ENCODE data around the gene KRTAP12-3. TPM values are rescaled to one million over a fixed set of nuclear protein-coding genes. Genes with fewer than 3 reads are reported as not detected.
"Not testable (repeated sequence)": the region's sequence is repeated elsewhere in the genome, so short reads cannot be mapped to it uniquely, and the experiment has no call there.

Gene KRTAP12-3
- total RNA-seq, 2 donors from 2014 or later, result not detected

- no peak for ATAC-seq
- intact Hi-C loops (cut with DNase I), result no loop called here
- no peak for DNase-seq
These were observed 20.1 kb downstream of the KRTAP12-3 start for GRCh38 chr21:44677881-44678280.

GRCh38 chr21:44681152-44681551, 23.4 kb downstream of the KRTAP12-3 start:
- no peak for DNase-seq
- ATAC-seq, result no peak

GRCh38 chr21:44681861-44682579, 24.3 kb downstream of the KRTAP12-3 start, which contains the start of gene KRTAP12-1:
KRTAP12-1 (minus strand) TSS chr21:44682163; CDS start chr21:44682123, 40 bp downstream.
- intact Hi-C loops (cut with DNase I), result no loop called here
- peak; percentile 25 to 63 for ATAC-seq
- DNase-seq, result no peak

More at GRCh38 chr21:44681152-44681551, 23.4 kb downstream of the KRTAP12-3 start:
- intact Hi-C loops (cut with DNase I), result no loop called here

- intact Hi-C loops (cut with DNase I), result no loop called here
- no peak for ATAC-seq
- DNase-seq, result no peak
These were observed 24.9 kb downstream of the KRTAP12-3 start for GRCh38 chr21:44682580-44683151.

- DNase-seq (no peak), ATAC-seq (no peak)
- intact Hi-C loops (cut with DNase I), result no loop called here
These were observed 26.3 kb downstream of the KRTAP12-3 start for GRCh38 chr21:44684077-44684476.

GRCh38 chr21:44684483-44684882, 26.8 kb downstream of the KRTAP12-3 start:
- DNase-seq (no peak), ATAC-seq (no peak)
- intact Hi-C loops (cut with DNase I), result no loop called here

- intact Hi-C loops (cut with DNase I); DNase-seq; ATAC-seq: not testable (repeated sequence)
These were observed 27.3 kb downstream of the KRTAP12-3 start for GRCh38 chr21:44685050-44685449.

GRCh38 chr21:44686000-44686781, 28.5 kb downstream of the KRTAP12-3 start:
- no peak for DNase-seq
- no peak for ATAC-seq
- intact Hi-C loops (cut with DNase I), result no loop called here

GRCh38 chr21:44686843-44687561, 29.3 kb downstream of the KRTAP12-3 start:
- no peak for ATAC-seq
- intact Hi-C loops (cut with DNase I), result no loop called here
- no peak for DNase-seq

GRCh38 chr21:44687671-44688070, 29.9 kb downstream of the KRTAP12-3 start:
- DNase-seq, result no peak
- no peak for ATAC-seq
- intact Hi-C loops (cut with DNase I), result no loop called here

GRCh38 chr21:44689740-44690139, 32.0 kb downstream of the KRTAP12-3 start:
- ATAC-seq; DNase-seq; intact Hi-C loops (cut with DNase I): not testable (repeated sequence)

- ATAC-seq, result no peak
- intact Hi-C loops (cut with DNase I), result no loop called here
These were observed 34.0 kb downstream of the KRTAP12-3 start for GRCh38 chr21:44691686-44692085.

GRCh38 chr21:44692798-44693512, 35.2 kb downstream of the KRTAP12-3 start:
- ATAC-seq, result no peak
- DNase-seq, result no peak
- intact Hi-C loops (cut with DNase I), result no loop called here

More at GRCh38 chr21:44691686-44692085, 34.0 kb downstream of the KRTAP12-3 start:
- DNase-seq, result no peak

GRCh38 chr21:44694776-44695175, 37.0 kb downstream of the KRTAP12-3 start:
- intact Hi-C loops (cut with DNase I), result no loop called here
- DNase-seq (no peak), ATAC-seq (no peak)

- DNase-seq (no peak), ATAC-seq (no peak)
- intact Hi-C loops (cut with DNase I), result no loop called here
These were observed 37.5 kb downstream of the KRTAP12-3 start for GRCh38 chr21:44695184-44695583.

GRCh38 chr21:44695641-44696040, 37.9 kb downstream of the KRTAP12-3 start:
- no peak for ATAC-seq
- DNase-seq, result no peak
- intact Hi-C loops (cut with DNase I), result no loop called here

GRCh38 chr21:44696572-44696971, 38.8 kb downstream of the KRTAP12-3 start:
- ATAC-seq (no peak), DNase-seq (no peak)
- intact Hi-C loops (cut with DNase I), result no loop called here

- ATAC-seq; DNase-seq; intact Hi-C loops (cut with DNase I): not testable (repeated sequence)
These were observed 39.6 kb downstream of the KRTAP12-3 start, which contains the start of gene KRTAP10-12 for GRCh38 chr21:44697172-44697810. KRTAP10-12 (plus strand) TSS chr21:44697172; CDS start chr21:44697202, 30 bp downstream.

Measured in left cardiac atrium (tissue), 4 donors.